ENCODE results near the gene RDX.
A peak's percentile ranks its signal among the peaks of the same experiment; 100 is the strongest.

The RDX gene

DNA sequence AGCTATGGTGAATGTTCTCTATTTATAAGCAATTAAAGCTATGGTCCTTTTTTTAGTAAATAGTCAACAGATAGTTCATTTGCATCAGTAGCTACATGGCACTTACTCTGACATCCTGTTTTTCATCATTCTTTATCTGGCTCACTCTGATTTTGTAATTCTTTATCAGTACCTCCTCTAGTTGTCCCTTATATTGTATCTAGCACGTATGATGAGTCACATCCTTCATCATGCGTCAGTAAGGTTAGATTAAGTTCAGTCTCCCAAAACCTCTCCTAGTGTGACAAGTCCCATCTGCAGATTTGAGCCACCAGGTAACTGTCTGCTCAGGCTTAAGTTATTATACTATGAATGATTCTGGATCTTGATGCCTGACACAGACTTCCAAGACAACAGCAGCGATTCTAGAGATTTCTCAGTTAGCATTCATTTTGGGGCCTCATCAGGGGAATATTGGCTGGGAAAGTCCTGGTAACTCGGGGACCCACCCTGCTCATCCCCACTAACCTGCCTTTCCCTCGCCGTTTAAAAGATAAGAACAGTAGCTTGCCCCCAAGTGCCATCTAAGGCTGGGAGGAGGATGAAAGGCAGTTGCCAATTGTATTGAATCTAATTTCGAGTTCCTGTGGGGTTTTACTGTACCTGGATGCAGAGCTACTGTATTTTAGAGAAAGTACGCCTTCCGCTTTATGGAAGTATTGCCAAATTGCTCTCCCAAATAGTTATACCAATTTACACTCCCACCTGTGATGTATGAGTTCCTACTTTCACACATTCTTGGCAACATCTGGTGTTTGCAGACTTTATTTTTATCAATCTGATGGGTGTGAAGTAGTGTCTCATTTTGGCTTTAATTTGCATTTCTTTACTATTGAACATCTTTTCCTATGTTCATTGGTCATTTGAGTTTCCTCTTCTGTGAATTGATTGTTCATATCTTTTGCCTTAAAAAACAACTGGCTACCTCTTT is 147.4 kb downstream of the RDX start:
- no peak for DNase-seq (ENCODE audit: low spot score)
- Histone ChIP-seq H3K4me3 (no peak overlapping the region), H3K27ac (peak overlapping the region in 1 of 2 donors; percentile 10)
- TF ChIP-seq, protein P1, sequence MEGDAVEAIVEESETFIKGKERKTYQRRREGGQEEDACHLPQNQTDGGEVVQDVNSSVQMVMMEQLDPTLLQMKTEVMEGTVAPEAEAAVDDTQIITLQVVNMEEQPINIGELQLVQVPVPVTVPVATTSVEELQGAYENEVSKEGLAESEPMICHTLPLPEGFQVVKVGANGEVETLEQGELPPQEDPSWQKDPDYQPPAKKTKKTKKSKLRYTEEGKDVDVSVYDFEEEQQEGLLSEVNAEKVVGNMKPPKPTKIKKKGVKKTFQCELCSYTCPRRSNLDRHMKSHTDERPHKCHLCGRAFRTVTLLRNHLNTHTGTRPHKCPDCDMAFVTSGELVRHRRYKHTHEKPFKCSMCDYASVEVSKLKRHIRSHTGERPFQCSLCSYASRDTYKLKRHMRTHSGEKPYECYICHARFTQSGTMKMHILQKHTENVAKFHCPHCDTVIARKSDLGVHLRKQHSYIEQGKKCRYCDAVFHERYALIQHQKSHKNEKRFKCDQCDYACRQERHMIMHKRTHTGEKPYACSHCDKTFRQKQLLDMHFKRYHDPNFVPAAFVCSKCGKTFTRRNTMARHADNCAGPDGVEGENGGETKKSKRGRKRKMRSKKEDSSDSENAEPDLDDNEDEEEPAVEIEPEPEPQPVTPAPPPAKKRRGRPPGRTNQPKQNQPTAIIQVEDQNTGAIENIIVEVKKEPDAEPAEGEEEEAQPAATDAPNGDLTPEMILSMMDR (IDR thresholded peaks at IDR 0.05): no peak

DNA sequence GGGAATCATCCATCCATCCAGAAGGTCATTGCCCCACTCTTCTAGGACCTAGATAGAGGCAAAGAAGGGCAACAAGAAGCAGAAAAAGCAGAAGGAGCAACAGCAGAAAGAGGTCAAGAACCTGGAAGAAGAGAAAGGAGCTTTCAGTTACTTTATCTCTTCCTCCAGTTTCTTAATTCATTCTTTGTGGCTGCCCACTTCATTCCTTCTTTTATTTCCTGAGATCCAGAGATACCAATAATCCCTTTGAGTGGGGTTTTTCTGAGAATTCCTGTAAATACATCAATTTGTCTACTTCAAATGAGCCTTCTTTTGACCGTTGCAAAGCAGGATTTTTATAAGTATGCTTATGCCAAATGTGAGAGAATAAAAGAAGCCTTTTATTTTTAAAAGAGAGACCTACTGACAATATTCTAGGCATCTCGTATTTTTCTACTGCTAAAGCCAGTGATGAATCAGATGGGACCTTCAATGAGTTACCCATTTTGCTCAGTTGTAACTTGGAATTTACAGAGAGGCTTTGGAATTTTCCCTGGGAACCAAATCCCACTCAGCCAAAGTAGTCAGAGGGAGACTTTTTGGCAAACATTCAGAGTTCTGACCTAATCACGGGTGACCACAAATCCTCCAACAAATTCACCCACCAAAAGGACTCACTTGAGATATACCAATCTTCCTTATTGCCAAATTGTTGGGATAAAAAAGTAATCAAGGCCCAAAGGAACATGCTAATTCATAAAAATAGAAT is 148.3 kb downstream of the RDX start:
- Histone ChIP-seq H3K4me3 (no peak overlapping the region), H3K27ac (peak overlapping the region in 1 of 2 donors; percentile 10)
- TF ChIP-seq, protein P1 (IDR thresholded peaks at IDR 0.05): no peak
- no peak for DNase-seq (ENCODE audit: low spot score)

DNA sequence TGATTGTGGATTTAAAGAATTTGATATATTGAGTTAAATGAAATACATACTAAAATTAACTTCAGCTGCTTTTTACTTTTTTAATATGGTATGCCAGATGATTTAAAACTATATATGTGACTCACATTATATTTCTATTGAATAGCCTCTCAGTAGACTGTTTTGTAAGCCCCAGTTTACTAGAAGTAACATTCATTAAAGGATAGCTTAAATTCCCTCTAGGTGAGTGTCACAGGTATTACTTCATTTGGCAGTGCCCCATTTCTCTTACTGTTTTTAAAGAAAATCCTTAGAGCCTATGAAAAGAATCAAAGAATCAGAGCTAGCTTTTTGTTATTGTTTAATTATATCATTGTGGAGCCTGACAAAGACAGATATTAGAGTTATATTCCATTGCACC is 154.6 kb downstream of the RDX start:
- Histone ChIP-seq H3K27ac (no peak overlapping the region), H3K4me3 (no peak overlapping the region)
- TF ChIP-seq, protein P1 (IDR thresholded peaks at IDR 0.05): no peak
- DNase-seq (ENCODE audit: low spot score): no peak

DNA sequence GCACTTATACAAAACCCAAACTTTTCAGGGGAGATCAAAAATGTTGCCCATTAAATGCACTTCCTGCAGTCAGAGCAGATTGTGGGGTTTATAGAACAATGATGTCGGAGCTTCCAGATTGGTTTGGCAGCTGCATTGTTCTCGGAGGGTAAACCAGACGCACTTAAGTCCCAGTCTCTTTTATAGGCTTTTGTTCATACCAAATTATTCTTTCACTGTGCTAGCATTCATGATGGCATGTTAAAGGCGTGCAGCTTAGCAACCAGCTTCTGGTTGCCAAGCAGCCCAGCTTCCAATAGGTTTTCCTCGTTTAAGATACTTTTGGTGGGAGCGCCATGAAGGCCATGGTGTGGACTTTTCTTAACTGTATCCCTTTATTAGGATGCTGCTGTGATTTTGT is 162.3 kb downstream of the RDX start:
- TF ChIP-seq, protein P1 (IDR thresholded peaks at IDR 0.05): no peak
- DNase-seq (ENCODE audit: low spot score): no peak
- H3K4me3 ChIP-seq: no peak overlapping the region
- no peak overlapping the region for H3K27ac ChIP-seq

DNA sequence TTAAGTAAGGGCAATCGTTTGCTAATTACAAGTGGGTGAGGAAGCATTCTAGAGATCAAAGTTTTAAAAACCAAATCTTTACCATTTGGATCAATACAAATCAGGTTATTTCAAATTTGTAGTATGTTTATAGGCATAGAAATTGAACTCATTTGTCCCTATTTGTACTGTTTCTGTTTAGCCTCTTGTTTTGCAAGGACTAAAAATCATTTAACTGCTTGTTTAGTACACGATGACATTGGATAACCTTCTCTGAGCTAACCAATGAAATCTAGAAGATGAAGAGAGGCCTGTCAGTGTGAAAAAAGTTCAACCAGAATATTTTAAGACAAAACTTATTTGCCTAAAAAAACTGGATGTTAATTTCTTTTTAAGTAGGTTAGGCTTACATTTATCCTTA is 163.3 kb downstream of the RDX start:
- no peak for DNase-seq (ENCODE audit: low spot score)
- TF ChIP-seq, protein P1 (IDR thresholded peaks at IDR 0.05): no peak
- H3K4me3 ChIP-seq: no peak overlapping the region
- no peak overlapping the region for H3K27ac ChIP-seq

DNA sequence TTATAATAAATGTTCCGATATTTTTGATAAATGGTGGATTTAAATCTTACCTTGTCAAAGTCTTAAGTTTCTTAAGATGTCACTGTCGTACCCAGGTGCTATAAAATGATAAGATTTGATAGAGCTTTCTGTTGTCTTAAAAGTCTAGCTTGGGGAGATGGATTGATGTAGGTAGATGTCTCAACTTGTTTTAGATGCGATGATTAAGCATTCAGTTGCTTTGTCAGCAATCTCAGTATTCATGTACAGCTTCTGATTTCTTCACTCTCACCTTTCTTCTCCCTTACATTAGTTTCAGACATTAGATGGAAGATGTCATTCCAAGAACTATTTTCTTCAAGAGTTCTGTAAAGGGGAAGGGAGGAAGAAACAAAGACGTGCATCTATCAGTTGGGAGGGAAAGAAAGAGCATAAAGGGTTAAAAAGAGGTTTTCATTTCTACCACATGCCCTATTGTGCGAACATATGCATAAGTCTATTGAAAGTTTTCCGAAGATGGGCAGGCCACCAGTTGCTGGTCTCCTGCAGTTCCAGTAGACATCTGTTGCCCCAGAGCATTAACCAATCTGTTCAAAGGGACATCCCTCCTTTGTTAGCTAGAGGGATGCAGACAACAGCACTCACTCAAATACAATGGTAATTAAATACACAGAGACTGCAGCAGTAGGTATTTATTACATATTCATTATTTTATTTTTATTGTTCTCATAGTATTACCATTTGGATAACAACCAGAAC is 164.9 kb downstream of the RDX start:
- no peak overlapping the region for H3K4me3 ChIP-seq
- no peak for DNase-seq (ENCODE audit: low spot score)

More for the DNA sequence above, 164.9 kb downstream of the RDX start:
- TF ChIP-seq, protein P1 (IDR thresholded peaks at IDR 0.05): no peak
- H3K27ac ChIP-seq: no peak overlapping the region
